KMS-11 (cell line): ENCODE data around the gene HIPK1.

ENCODE experiments used
- H2AFZ ChIP-seq: fragments of 200-600 bp; sonication (generic); 2 replicates; pipeline ENCODE4 v1.6.1; 2016; ENCODE audit warnings: antibody characterized with exemption, mixed run types, low read depth
- H3K27ac ChIP-seq: fragments of 200-600 bp; sonication (generic); 2 replicates; pipeline ENCODE4 v1.6.1; 2016; ENCODE audit warnings: mild to moderate bottlenecking, mixed run types
- H3K27me3 ChIP-seq: fragments of 200-600 bp; sonication (generic); 2 replicates; pipeline ENCODE4 v1.6.1; 2017; ENCODE audit warnings: mild to moderate bottlenecking, low read depth, mixed run types, moderate library complexity; ENCODE audit not compliant: insufficient read depth
- H3K36me3 ChIP-seq: fragments of 200-600 bp; sonication (generic); 2 replicates; pipeline ENCODE4 v1.6.1; 2017; ENCODE audit warnings: mild to moderate bottlenecking, mixed run types; ENCODE audit not compliant: insufficient read depth
- H3K4me1 ChIP-seq: fragments of 200-600 bp; sonication (generic); 2 replicates; pipeline ENCODE4 v1.6.1; 2016; ENCODE audit warnings: mild to moderate bottlenecking, low read depth, mixed run types; ENCODE audit not compliant: poor library complexity, severe bottlenecking
- H3K4me2 ChIP-seq: fragments of 200-600 bp; sonication (generic); 2 replicates; pipeline ENCODE4 v1.7.0; 2016; ENCODE audit warnings: mild to moderate bottlenecking, mixed run types
- H3K4me3 ChIP-seq: fragments of 200-600 bp; sonication (generic); IDR thresholded peaks from 2 replicates; pipeline ENCODE4 v1.6.1; 2017; ENCODE audit warnings: low read depth, low read length, mixed read lengths; ENCODE audit not compliant: insufficient read depth
- H3K79me2 ChIP-seq: fragments of 200-600 bp; sonication (generic); 2 replicates; pipeline ENCODE4 v1.6.1; 2016; ENCODE audit warnings: low read depth, mixed run types; ENCODE audit not compliant: insufficient read depth
- H3K9ac ChIP-seq: fragments of 200-600 bp; sonication (generic); 2 replicates; pipeline ENCODE4 v1.6.1; 2016; ENCODE audit warnings: mild to moderate bottlenecking, mixed run types
- H4K20me1 ChIP-seq: fragments of 200-600 bp; sonication (generic); 2 replicates; pipeline ENCODE4 v1.6.1; 2016; ENCODE audit warnings: mild to moderate bottlenecking, mixed run types; ENCODE audit not compliant: insufficient read depth
- CTCF ChIP-seq: fragments of 200-600 bp; sonication (generic); conservative IDR thresholded peaks from 2 replicates; pipeline ENCODE4 v1.6.1; 2017; ENCODE audit warnings: low read depth, mild to moderate bottlenecking, antibody characterized with exemption, low read length, moderate library complexity, mixed read lengths

The HIPK1 gene

GRCh38 chr1:113931451-113931851 is 2.3 kb downstream of the HIPK1 start:
- H3K36me3 ChIP-seq: no peaks in the 10 kb centered on the region
- H3K9ac ChIP-seq: peak overlapping the region; percentile 91
- TF ChIP-seq CTCF: no peak
- no peaks in the 10 kb centered on the region for H3K27me3 ChIP-seq
- peaks cover 59% of the 10 kb centered on the region for H3K4me1 ChIP-seq
- H3K4me2 ChIP-seq: peak overlapping the region; percentile 90
- H3K27ac ChIP-seq: peak overlapping the region; percentile 94
- H3K4me3 ChIP-seq: no peak overlapping the region
- H4K20me1 ChIP-seq: peaks cover 3% of the 10 kb centered on the region; the same call in 1 of the 2 replicates
- peaks cover 67% of the 10 kb centered on the region for H3K79me2 ChIP-seq
- H2AFZ ChIP-seq: no peak overlapping the region

GRCh38 chr1:113934006-113934405 is 4.9 kb downstream of the HIPK1 start:
- Histone ChIP-seq H3K36me3 (no peaks in the 10 kb centered on the region), H3K27me3 (no peaks in the 10 kb centered on the region), H3K9ac (no peak overlapping the region), H3K4me1 (peaks cover 71% of the 10 kb centered on the region), H4K20me1 (peaks cover 3% of the 10 kb centered on the region; the same call in 1 of the 2 replicates), H3K4me2 (no peak overlapping the region), H3K27ac (no peak overlapping the region), H3K79me2 (peaks cover 93% of the 10 kb centered on the region), H3K4me3 (no peak overlapping the region), H2AFZ (no peak overlapping the region)
- no peak for TF ChIP-seq CTCF

- Histone ChIP-seq H3K4me1 (peaks cover 77% of the 10 kb centered on the region), H3K27ac (no peak overlapping the region), H3K27me3 (no peaks in the 10 kb centered on the region), H4K20me1 (peaks cover 3% of the 10 kb centered on the region; the same call in 1 of the 2 replicates), H3K9ac (no peak overlapping the region), H3K4me3 (no peak overlapping the region), H3K79me2 (peaks cover 97% of the 10 kb centered on the region), H2AFZ (no peak overlapping the region), H3K36me3 (no peaks in the 10 kb centered on the region), H3K4me2 (no peak overlapping the region)
- TF ChIP-seq CTCF: no peak
Measured at GRCh38 chr1:113934511-113935055, 5.5 kb downstream of the HIPK1 start.

- peak overlapping the region; percentile 66 for H3K4me2 ChIP-seq
- peaks cover 83% of the 10 kb centered on the region for H3K4me1 ChIP-seq
- peaks cover 3% of the 10 kb centered on the region; the same call in 1 of the 2 replicates for H4K20me1 ChIP-seq
- no peak overlapping the region for H3K9ac ChIP-seq
- no peak overlapping the region for H3K4me3 ChIP-seq
- TF ChIP-seq CTCF: no peak
- H2AFZ ChIP-seq: no peak overlapping the region
- no peaks in the 10 kb centered on the region for H3K27me3 ChIP-seq
- peak overlapping the region; percentile 36; the same call in 1 of the 2 replicates for H3K27ac ChIP-seq
- H3K36me3 ChIP-seq: no peaks in the 10 kb centered on the region
- peaks cover 93% of the 10 kb centered on the region for H3K79me2 ChIP-seq
Measured at GRCh38 chr1:113935176-113935575, 6.1 kb downstream of the HIPK1 start.
